ENCODE results near the gene DUSP5.

The DUSP5 gene

GRCh38 chr10:110502072-110502845 is 4.6 kb downstream of the DUSP5 start:
- DNase-seq, result no peak

GRCh38 chr10:110502851-110503301 is 5.2 kb downstream of the DUSP5 start:
- DNase-seq, result peak; percentile 75

GRCh38 chr10:110503528-110504110 is 5.9 kb downstream of the DUSP5 start:
- no peak for DNase-seq

- DNase-seq, result no peak
Measured at GRCh38 chr10:110504111-110504735, 6.5 kb downstream of the DUSP5 start.

GRCh38 chr10:110505130-110505770 is 7.5 kb downstream of the DUSP5 start:
- no peak for DNase-seq

- no peak for DNase-seq
Measured at GRCh38 chr10:110506448-110506847, 8.7 kb downstream of the DUSP5 start.

GRCh38 chr10:110507346-110507745 is 9.6 kb downstream of the DUSP5 start:
- DNase-seq, result no peak

GRCh38 chr10:110508159-110508788 is 10.6 kb downstream of the DUSP5 start:
- no peak for DNase-seq

GRCh38 chr10:110508806-110509544 is 11.3 kb downstream of the DUSP5 start:
- DNase-seq, result no peak

GRCh38 chr10:110509560-110509959 is 11.9 kb downstream of the DUSP5 start:
- no peak for DNase-seq

GRCh38 chr10:110510086-110510485 is 12.4 kb downstream of the DUSP5 start:
- DNase-seq, result no peak

- DNase-seq, result no peak
Measured at GRCh38 chr10:110510730-110511129, 13.0 kb downstream of the DUSP5 start.

- DNase-seq, result no peak
Measured at GRCh38 chr10:110511734-110512449, 14.2 kb downstream of the DUSP5 start.

GRCh38 chr10:110512461-110513187 is 14.9 kb downstream of the DUSP5 start:
- DNase-seq, result no peak

GRCh38 chr10:110513949-110514348 is 16.2 kb downstream of the DUSP5 start:
- DNase-seq, result no peak

GRCh38 chr10:110514848-110515247 is 17.1 kb downstream of the DUSP5 start:
- DNase-seq, result no peak

GRCh38 chr10:110516815-110517492 is 19.2 kb downstream of the DUSP5 start:
- no peak for DNase-seq

- no peak for DNase-seq
Measured at GRCh38 chr10:110522365-110522988, 24.8 kb downstream of the DUSP5 start.

- DNase-seq, result no peak
Measured at GRCh38 chr10:110523736-110524135, 26.0 kb downstream of the DUSP5 start.

All from NCI-H2029 (cell line).